Activated T-helper 17 cell treated with anti-CD3 and anti-CD28 coated beads, Interleukin-2, amount 50 U/mL, for 72 hours (primary cell): ENCODE measurements around the gene KRTAP12-4. TPM values are rescaled to one million over a fixed set of nuclear protein-coding genes. Genes with fewer than 3 reads are reported as not detected.
"Not testable (repeated sequence)": the region's sequence is repeated elsewhere in the genome, so short reads cannot be mapped to it uniquely, and the experiment has no call there.

Experiments used
- ATAC-seq: fragments of 150-1000 bp; cut with Tn5 transposase; replicated peaks from 2 replicates; pipeline ENCODE4 v1.10.0; 2021; ENCODE audit warnings: mild to moderate bottlenecking, moderate library complexity
- H3K27ac Mint-ChIP-seq: one replicate; pipeline ENCODE4 v1.8.0; 2022; ENCODE audit warnings: mixed read lengths
- H3K27me3 Mint-ChIP-seq: one replicate; pipeline ENCODE4 v1.8.0; 2022; ENCODE audit warnings: mixed read lengths
- H3K36me3 Mint-ChIP-seq: one replicate; pipeline ENCODE4 v1.8.0; 2022; ENCODE audit warnings: low read depth, mild to moderate bottlenecking, mixed read lengths
- H3K4me1 Mint-ChIP-seq: one replicate; pipeline ENCODE4 v1.8.0; 2022; ENCODE audit warnings: mixed read lengths
- H3K4me3 Mint-ChIP-seq: one replicate; pipeline ENCODE4 v1.8.0; 2022; ENCODE audit warnings: mild to moderate bottlenecking, mixed read lengths
- H3K9me3 Mint-ChIP-seq: one replicate; pipeline ENCODE4 v1.8.0; 2022; ENCODE audit warnings: mixed read lengths
- total RNA-seq, 2 donors: library from RNA; stranded (reverse); gene quantifications; one replicate each; pipeline ENCODE4 v1.2.3, GENCODE V29; 2022

The KRTAP12-4 gene
- total RNA-seq, 2 donors from 2014 or later = not detected

- Mint-ChIP-seq H3K4me3 (no peak overlapping the region), H3K27ac (no peak overlapping the region)
Observed at GRCh38 chr21:44617071-44617501, 37.4 kb downstream of the KRTAP12-4 start.

GRCh38 chr21:44616591-44616926 is 37.9 kb downstream of the KRTAP12-4 start:
- Mint-ChIP-seq H3K4me1 (peaks cover 15% of the 10 kb centered on the region), H3K9me3 (peaks cover 20% of the 10 kb centered on the region), H3K27me3 (no peaks in the 10 kb centered on the region), H3K36me3 (no peaks in the 10 kb centered on the region), H3K27ac (peak overlapping the region; percentile 16), H3K4me3 (no peak overlapping the region)
- no peak for ATAC-seq

More at GRCh38 chr21:44617071-44617501, 37.4 kb downstream of the KRTAP12-4 start:
- H3K27me3 Mint-ChIP-seq = no peaks in the 10 kb centered on the region
- no peak for ATAC-seq
- peaks cover 20% of the 10 kb centered on the region for H3K9me3 Mint-ChIP-seq
- no peaks in the 10 kb centered on the region for H3K36me3 Mint-ChIP-seq
- peaks cover 15% of the 10 kb centered on the region for H3K4me1 Mint-ChIP-seq

GRCh38 chr21:44615911-44616590 is 38.4 kb downstream of the KRTAP12-4 start:
- Mint-ChIP-seq H3K4me3 (no peak overlapping the region), H3K9me3 (peaks cover 25% of the 10 kb centered on the region), H3K27me3 (no peaks in the 10 kb centered on the region), H3K36me3 (no peaks in the 10 kb centered on the region), H3K4me1 (peaks cover 15% of the 10 kb centered on the region), H3K27ac (peak overlapping the region; percentile 16)
- no peak for ATAC-seq

- H3K27me3 Mint-ChIP-seq = no peaks in the 10 kb centered on the region
- peaks cover 24% of the 10 kb centered on the region for H3K9me3 Mint-ChIP-seq
- no peak overlapping the region for H3K4me3 Mint-ChIP-seq
- peaks cover 15% of the 10 kb centered on the region for H3K4me1 Mint-ChIP-seq
- H3K36me3 Mint-ChIP-seq = no peaks in the 10 kb centered on the region
- no peak overlapping the region for H3K27ac Mint-ChIP-seq
- no peak for ATAC-seq
Observed at GRCh38 chr21:44615466-44615865, 39.0 kb downstream of the KRTAP12-4 start.

- Mint-ChIP-seq H3K9me3 (peaks cover 21% of the 10 kb centered on the region), H3K4me3 (no peak overlapping the region), H3K27ac (no peak overlapping the region), H3K27me3 (no peaks in the 10 kb centered on the region), H3K4me1 (peaks cover 15% of the 10 kb centered on the region), H3K36me3 (no peaks in the 10 kb centered on the region)
- no peak for ATAC-seq
Observed at GRCh38 chr21:44614961-44615391, 39.5 kb downstream of the KRTAP12-4 start.

GRCh38 chr21:44614161-44614631 is 40.3 kb downstream of the KRTAP12-4 start:
- ATAC-seq = no peak
- Mint-ChIP-seq H3K36me3 (no peaks in the 10 kb centered on the region), H3K27me3 (no peaks in the 10 kb centered on the region), H3K4me1 (peaks cover 9% of the 10 kb centered on the region), H3K9me3 (peaks cover 20% of the 10 kb centered on the region), H3K4me3 (no peak overlapping the region), H3K27ac (no peak overlapping the region)

- Mint-ChIP-seq H3K4me1 (peaks cover 2% of the 10 kb centered on the region), H3K27me3 (no peaks in the 10 kb centered on the region), H3K4me3 (no peak overlapping the region), H3K27ac (no peak overlapping the region), H3K36me3 (no peaks in the 10 kb centered on the region), H3K9me3 (peaks cover 19% of the 10 kb centered on the region)
- ATAC-seq = no peak
Observed at GRCh38 chr21:44613386-44614155, 40.9 kb downstream of the KRTAP12-4 start.

GRCh38 chr21:44612669-44613229 is 41.7 kb downstream of the KRTAP12-4 start:
- Mint-ChIP-seq H3K9me3 (peaks cover 19% of the 10 kb centered on the region), H3K27me3 (no peaks in the 10 kb centered on the region), H3K4me3 (no peak overlapping the region), H3K4me1 (no peaks in the 10 kb centered on the region), H3K36me3 (no peaks in the 10 kb centered on the region), H3K27ac (no peak overlapping the region)
- no peak for ATAC-seq

GRCh38 chr21:44612029-44612486 is 42.4 kb downstream of the KRTAP12-4 start, which contains the start of gene KRTAP10-8:
Gene KRTAP10-8 (plus strand): TSS chr21:44612079. CDS start chr21:44612101, 22 bp downstream.
- Mint-ChIP-seq H3K27ac (no peak within 1 kb of the TSS), H3K27me3 (no peaks in the 10 kb centered on the region), H3K4me1 (no peaks in the 10 kb centered on the region), H3K9me3 (peaks cover 19% of the 10 kb centered on the region), H3K36me3 (no peaks in the 10 kb centered on the region), H3K4me3 (no peak within 1 kb of the TSS)
- no peak for ATAC-seq

GRCh38 chr21:44611551-44611950 is 42.9 kb downstream of the KRTAP12-4 start:
- H3K4me1 Mint-ChIP-seq = no peaks in the 10 kb centered on the region
- peaks cover 20% of the 10 kb centered on the region for H3K9me3 Mint-ChIP-seq
- no peak for ATAC-seq
- H3K36me3 Mint-ChIP-seq = no peaks in the 10 kb centered on the region
- H3K4me3 Mint-ChIP-seq = no peak overlapping the region
- H3K27me3 Mint-ChIP-seq = no peaks in the 10 kb centered on the region
- no peak overlapping the region for H3K27ac Mint-ChIP-seq

GRCh38 chr21:44610157-44610843 is 44.2 kb downstream of the KRTAP12-4 start:
- not testable (repeated sequence) for H3K36me3 Mint-ChIP-seq, H3K27ac Mint-ChIP-seq, ATAC-seq, H3K4me3 Mint-ChIP-seq, H3K27me3 Mint-ChIP-seq, H3K4me1 Mint-ChIP-seq
- peaks cover 22% of the 10 kb centered on the region for H3K9me3 Mint-ChIP-seq

- Mint-ChIP-seq H3K4me1 (no peaks in the 10 kb centered on the region), H3K4me3 (no peak overlapping the region), H3K27me3 (no peaks in the 10 kb centered on the region), H3K27ac (no peak overlapping the region), H3K36me3 (no peaks in the 10 kb centered on the region), H3K9me3 (peaks cover 22% of the 10 kb centered on the region)
- ATAC-seq = no peak
Observed at GRCh38 chr21:44609193-44609592, 45.3 kb downstream of the KRTAP12-4 start.

GRCh38 chr21:44606495-44606894 is 48.0 kb downstream of the KRTAP12-4 start:
- no peaks in the 10 kb centered on the region for H3K4me1 Mint-ChIP-seq
- no peak for ATAC-seq
- no peak overlapping the region for H3K4me3 Mint-ChIP-seq
- no peaks in the 10 kb centered on the region for H3K27me3 Mint-ChIP-seq
- no peak overlapping the region for H3K27ac Mint-ChIP-seq
- H3K9me3 Mint-ChIP-seq = peaks cover 22% of the 10 kb centered on the region
- no peaks in the 10 kb centered on the region for H3K36me3 Mint-ChIP-seq
